ENCODE data around the gene HOXA6. TPM values are rescaled to one million over a fixed set of nuclear protein-coding genes. Genes with fewer than 3 reads are reported as not detected.

The HOXA6 gene
- total RNA-seq, 2 experiments from 2014 or later = not detected

- no peak overlapping the region for H3K27ac Mint-ChIP-seq
- ATAC-seq (ENCODE audit: poor library complexity) (no peak), DNase-seq (no peak)
- H3K4me1 Mint-ChIP-seq (ENCODE audit: low read depth) = peaks cover 10% of the 10 kb centered on the region
- H3K4me3 Mint-ChIP-seq = no peak overlapping the region
- H3K27me3 Mint-ChIP-seq = peaks cover 87% of the 10 kb centered on the region
- intact Hi-C loops (cut with DNase I, micrococcal nuclease) = loop anchor here in 1 of 2 experiments (5.0 kb wide), 1 partner anchor 1226 kb away; no protein-coding TSS in a partner anchor
- peaks cover 0 to 44% of the 10 kb centered on the region in 2 experiments for H3K9me3 ChIP-seq (ENCODE audit: control insufficient read depth in 1 of 2, insufficient read depth in 1 of 2, low read length in 2 of 2)
- ChIA-PET POLR2A (no interaction called here), CTCF (interaction anchor here (1.8 to 2.2 kb wide), 2 partner anchors 17 to 27 kb away, joined by 8 read pairs; no protein-coding TSS in a partner anchor)
- H3K4me1 ChIP-seq (ENCODE audit: insufficient read depth, low read length) = peaks cover 27% of the 10 kb centered on the region
- no peaks in the 10 kb centered on the region for H3K9me3 Mint-ChIP-seq
- no peaks in the 10 kb centered on the region for H3K36me3 ChIP-seq (ENCODE audit: insufficient read depth, low read length)
- no peak overlapping the region for H3K4me3 ChIP-seq (ENCODE audit: low read length)
- H3K36me3 Mint-ChIP-seq (ENCODE audit: low read depth) = no peaks in the 10 kb centered on the region
- no peak for TF ChIP-seq CTCF (IDR thresholded peaks at IDR 0.05)
- no peak overlapping the region for H3K27ac ChIP-seq (ENCODE audit: low read depth in 1 of 2, low read length in 2 of 2)
- H3K27me3 ChIP-seq (ENCODE audit: control insufficient read depth in 1 of 2, insufficient read depth in 2 of 2, low read length in 2 of 2) = peaks cover 70 to 92% of the 10 kb centered on the region in 2 experiments
Observed at GRCh38 chr7:27177795-27178320, 30.3 kb upstream of the HOXA6 start.

- DNase-seq = no peak
Observed at GRCh38 chr7:27176962-27177794, 29.6 kb upstream of the HOXA6 start.

More at GRCh38 chr7:27176962-27177794, 29.6 kb upstream of the HOXA6 start:
- ChIA-PET CTCF (interaction anchor here (1.2 to 2.2 kb wide), 3 partner anchors 16 to 1282 kb away, joined by 3 to 8 read pairs (median 8); no protein-coding TSS in a partner anchor), POLR2A (interaction anchor here (1.0 kb wide), 1 partner anchor 11 kb away, joined by 3 read pairs; no protein-coding TSS in a partner anchor)
- H3K27ac Mint-ChIP-seq = no peak overlapping the region
- H3K36me3 Mint-ChIP-seq (ENCODE audit: low read depth) = no peaks in the 10 kb centered on the region
- no peak for TF ChIP-seq CTCF (IDR thresholded peaks at IDR 0.05)
- peaks cover 86% of the 10 kb centered on the region for H3K27me3 Mint-ChIP-seq
- H3K4me1 Mint-ChIP-seq (ENCODE audit: low read depth) = peaks cover 14% of the 10 kb centered on the region
- no peaks in the 10 kb centered on the region for H3K9me3 Mint-ChIP-seq
- H3K4me3 Mint-ChIP-seq = no peak overlapping the region
- Histone ChIP-seq H3K27me3 (ENCODE audit: control insufficient read depth in 1 of 2, insufficient read depth in 2 of 2, low read length in 2 of 2) (peaks cover 70 to 92% of the 10 kb centered on the region in 2 experiments), H3K9me3 (ENCODE audit: control insufficient read depth in 1 of 2, insufficient read depth in 1 of 2, low read length in 2 of 2) (peaks cover 0 to 50% of the 10 kb centered on the region in 2 experiments), H3K4me1 (ENCODE audit: insufficient read depth, low read length) (peaks cover 34% of the 10 kb centered on the region), H3K4me3 (ENCODE audit: low read length) (no peak overlapping the region), H3K36me3 (ENCODE audit: insufficient read depth, low read length) (no peaks in the 10 kb centered on the region), H3K27ac (ENCODE audit: low read depth in 1 of 2, low read length in 2 of 2) (no peak overlapping the region)
- intact Hi-C loops (cut with DNase I, micrococcal nuclease) = loop anchor here in 1 of 2 experiments (5.0 kb wide), 1 partner anchor 1225 kb away; no protein-coding TSS in a partner anchor
- ATAC-seq (ENCODE audit: poor library complexity) = no peak

Data from CD4-positive, alpha-beta T cell (primary cell).